SIG-M5 treated with dmso at 0.1 percent for 504 hours (cell line): ENCODE results near the gene TRIM40.

Experiments
- DNase-seq: peaks from one replicate; lab custom pipeline; 2025; ENCODE audit not compliant: unreplicated experiment; lab: John Stamatoyannopoulos, UW

Gene TRIM40, protein sequence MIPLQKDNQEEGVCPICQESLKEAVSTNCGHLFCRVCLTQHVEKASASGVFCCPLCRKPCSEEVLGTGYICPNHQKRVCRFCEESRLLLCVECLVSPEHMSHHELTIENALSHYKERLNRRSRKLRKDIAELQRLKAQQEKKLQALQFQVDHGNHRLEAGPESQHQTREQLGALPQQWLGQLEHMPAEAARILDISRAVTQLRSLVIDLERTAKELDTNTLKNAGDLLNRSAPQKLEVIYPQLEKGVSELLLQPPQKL

DNA sequence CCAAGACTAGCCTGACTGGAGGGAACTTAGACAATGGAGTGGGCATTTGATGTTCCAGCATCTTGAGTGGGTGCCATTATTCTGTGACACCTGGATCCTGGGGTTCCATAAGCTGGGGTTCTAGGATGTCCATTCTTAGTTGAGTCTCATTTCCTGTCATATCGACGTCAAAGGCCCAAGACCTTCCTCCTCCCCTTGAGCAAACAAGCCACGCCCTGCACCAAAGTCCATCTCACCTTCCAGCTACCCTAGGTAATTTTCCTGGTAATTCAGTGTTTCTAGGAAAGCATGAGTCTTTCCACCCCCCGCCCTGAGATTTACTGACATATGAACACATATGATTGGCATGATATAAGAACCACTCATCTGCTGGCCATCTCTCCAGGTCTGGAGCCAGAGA, at the start of gene TRIM40:
Gene TRIM40 (plus strand): TSS at position 384 of the 400 bp plus-strand sequence. CDS start 897 bp downstream, outside the sequence.
- DNase-seq: no peak

DNA sequence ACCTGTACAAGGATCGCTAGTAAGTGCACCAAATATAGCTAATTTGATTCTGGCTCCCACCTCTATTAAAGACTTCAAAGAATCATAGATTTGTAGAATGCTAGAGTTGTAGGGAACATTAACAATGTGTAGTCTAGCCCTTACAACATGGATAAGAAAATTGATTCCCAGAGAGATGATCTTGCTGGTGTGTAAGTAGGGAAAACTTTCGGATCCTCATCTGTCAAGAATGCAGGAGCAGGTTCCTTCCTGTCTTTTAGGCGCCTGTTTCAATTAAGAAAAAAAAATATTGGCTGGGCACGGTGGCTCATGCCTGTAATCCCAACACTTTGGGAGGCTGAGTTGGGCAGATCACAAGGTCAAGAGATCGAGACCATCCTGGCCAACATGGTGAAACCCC, 48.1 kb upstream of the TRIM40 start:
- no peak for DNase-seq

DNA sequence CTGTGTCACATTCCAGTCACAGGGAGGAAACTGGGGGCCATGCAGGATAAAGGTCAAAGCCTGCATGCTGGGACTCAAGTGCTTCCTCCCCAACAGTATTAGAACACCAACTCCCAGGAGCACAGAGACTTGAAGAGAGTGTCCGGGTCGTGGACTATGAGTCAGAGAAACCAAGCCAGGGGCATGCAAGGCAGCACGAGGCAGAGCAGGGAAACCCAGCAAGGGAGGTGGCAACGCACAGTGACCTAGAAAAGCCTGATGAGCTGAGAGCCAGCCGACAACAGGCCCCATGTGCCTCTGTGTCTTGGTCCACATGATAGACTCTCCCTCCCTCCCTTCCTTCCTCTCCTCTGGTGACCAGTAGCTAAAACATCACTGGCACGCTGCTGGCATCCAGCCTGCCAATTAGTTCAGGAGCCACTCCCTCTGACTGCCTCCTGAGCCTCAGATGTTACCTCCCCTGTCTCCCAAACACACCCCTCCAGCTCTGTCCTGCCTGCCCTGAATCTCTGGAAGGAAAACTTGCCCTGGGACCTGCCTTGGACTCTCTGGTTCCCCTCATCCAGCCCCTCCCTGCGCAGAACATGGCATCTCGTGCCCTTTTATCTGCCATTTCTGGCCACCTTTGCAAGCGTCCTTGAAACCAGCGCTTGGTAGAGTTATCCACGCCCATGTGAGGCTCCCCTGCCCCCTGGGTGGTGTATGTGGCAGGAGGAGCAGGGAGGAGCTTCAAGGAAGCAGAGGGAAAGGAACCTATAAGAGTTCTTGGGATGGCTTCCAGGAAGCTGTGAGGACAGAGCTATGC, 44.2 kb upstream of the TRIM40 start:
- DNase-seq: no peak

DNA sequence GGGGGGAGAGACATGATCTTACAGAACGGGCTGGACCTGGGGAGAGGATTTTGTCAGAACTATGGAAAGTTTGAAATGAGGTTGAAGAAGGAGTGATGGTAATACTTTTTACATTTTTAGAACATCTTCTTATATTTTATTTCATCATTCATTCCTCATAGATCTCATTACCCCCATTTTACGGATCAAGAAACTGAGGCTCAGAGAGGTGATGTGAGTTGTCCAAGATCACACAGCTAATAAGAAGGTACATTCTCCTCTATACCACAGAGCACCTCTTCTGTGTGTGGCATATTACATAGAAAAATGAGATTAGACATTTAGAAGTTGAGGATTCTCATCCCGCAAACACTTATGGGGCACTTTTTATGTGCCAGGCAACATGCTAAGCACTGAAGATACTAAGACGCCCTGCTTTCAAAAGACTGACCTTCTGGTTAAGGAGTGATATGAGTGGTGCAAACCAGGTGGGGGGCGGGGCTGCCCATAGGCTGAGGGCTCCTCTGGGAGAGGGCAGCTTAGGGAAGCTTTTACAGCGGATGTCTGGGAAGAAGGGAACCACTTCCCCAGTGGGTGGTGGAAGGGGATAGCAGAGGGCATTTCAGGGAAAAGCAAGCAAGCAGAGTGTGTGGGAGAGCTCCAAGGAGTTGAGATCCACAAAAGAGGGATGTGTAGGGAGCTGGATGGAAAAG, 42.9 kb upstream of the TRIM40 start:
- no peak for DNase-seq

DNA sequence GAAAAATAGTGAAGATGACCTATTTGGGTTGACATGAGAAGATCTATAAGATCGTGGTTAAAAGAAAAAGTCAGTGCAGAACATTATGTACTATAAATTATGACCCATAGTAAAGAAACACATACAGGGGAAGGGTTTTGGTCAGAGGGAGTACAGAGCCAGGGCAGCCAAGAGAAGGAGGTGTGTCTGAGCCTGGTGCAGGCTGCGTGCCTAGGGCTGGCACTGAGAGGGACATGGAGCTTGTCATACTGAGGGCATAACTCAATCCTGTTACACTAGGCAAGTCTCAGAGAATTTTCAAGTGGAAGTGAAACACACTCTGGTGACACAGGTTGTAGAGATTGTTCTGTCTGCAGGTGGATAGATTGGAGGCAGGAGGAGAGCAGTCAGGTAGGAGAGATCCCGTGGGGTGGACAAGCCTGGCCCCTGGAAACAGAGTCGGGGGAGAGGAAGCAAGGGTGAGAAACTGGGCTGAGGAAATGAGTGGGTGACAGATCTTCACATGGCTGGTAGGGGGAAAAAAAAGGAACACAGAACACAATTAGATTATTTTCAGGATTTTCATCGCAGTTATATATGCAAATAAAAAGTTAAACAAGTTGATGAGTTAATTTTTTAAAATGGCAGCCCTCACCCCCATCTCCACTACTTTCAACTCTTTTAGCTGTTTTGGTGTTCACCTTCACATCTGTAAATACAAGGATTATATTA, 41.8 kb upstream of the TRIM40 start:
- DNase-seq: no peak

DNA sequence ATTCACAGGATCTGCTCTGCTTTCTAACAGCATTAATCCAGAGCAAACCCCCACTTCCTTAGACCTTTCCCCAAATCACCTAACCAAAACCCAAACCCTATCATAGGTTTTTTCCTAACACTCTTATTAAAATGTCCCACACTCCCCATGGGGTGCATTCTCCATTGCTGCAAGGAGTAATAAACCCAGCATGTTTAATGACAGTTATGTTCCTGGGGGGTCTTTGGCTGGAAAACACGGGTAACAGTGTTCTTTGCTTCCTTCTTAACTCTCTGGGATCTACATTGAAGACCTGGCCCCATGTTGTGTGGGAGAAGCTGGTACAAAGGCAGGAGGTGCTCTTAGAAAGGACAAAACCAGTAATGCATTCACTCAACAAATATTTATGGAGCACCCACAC, 39.1 kb upstream of the TRIM40 start:
- DNase-seq: no peak

DNA sequence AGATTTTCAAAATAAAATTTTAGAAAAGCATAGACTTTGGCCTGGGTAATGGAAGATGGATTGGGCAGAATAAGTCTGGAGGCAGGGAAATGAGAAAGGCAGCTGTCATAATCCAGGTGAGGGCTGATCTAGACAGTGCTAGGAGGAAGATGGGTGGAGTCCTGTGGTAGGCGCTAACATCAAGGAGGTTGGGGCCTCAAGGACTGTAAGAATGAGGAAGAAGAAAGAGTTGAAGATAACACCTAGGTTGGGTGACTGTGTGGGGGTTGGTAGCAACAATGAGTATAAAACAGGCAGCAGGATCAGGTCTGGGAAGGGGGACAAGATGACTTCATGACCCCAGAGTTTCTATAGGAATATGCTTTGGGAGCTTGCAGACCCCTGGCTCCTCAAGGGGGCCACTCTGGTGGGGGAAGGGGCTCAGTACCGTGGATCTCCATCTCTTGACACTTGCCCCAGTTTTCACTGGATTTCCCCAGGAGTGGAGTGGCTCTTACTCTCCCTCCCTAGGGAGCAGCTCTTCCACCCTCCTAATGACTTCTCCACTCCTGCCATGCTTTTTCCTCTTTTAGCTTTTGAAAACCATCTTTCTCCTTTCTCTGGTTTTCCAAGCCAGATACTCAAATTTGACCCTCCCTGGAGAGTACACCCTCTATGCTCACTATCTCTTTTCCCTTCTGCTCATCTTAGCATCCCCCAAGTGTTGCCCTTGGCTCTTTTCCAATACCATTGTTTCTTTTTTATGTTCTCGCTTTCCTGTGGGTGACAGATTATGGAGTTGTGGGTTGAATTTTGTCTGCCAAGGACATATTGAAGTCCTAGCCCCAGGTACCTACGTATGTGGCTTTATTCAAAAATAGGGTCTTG, 37.8 kb upstream of the TRIM40 start:
- no peak for DNase-seq

DNA sequence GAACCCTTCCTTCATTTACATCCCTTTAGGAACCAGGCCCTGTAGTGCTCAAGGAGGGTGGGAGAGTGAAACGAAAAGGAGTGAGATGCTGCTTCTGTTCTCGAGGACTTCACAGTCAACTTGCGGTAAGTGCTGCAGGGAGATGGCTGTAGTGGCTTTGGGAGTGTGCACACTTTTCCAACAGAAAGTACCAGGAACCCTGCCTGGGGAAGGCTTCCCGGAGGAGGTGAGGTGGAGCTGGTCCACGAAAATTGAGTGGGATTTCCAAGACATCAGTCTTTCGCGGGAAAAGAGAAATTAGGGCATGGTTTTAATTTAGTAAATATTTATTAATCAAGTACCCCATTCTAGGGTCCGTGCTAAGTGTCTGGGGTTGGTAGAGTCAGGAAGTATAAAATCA, 35.8 kb upstream of the TRIM40 start:
- no peak for DNase-seq

DNA sequence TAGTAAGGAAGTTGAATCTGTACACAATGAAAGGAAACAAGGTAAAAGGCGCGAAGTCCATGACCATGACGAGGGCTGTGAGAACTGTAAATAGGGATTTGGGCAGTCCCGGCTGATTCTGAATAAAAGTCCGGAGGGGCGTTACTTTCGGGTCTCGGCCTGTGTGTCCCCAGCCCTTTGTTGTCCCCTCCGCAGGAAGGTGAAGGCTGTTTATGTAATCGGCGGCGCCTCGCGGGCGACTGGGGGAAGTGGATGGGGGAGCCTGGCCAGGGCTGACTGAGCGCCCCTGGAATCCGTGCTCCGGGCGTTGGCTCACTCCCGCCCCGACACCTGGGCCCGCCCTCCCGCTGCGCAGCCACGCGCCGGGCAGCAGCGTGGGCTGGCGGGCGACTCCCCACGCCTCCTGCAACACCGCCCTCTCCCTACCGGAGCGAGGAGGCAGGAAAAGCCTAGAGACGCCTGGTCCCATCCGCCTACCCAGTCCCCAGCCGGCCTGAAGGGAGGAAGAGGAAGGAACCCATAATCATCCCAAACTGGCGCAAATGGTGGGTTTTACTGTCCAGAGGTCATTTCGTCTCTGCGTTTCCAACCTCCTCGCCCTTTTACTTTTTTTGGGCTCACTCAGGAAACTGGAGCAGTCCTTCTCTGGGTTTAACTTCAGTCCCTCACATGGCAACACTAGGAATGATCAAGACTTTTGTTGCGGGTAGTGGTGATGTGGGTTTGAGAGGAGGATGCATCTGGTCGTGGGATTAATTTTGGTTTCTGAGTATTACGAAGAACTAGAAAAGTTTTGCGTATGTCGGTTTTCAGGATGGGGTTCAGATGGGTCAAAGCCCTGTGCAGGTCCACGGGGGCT, 35.1 kb upstream of the TRIM40 start:
- DNase-seq: no peak

DNA sequence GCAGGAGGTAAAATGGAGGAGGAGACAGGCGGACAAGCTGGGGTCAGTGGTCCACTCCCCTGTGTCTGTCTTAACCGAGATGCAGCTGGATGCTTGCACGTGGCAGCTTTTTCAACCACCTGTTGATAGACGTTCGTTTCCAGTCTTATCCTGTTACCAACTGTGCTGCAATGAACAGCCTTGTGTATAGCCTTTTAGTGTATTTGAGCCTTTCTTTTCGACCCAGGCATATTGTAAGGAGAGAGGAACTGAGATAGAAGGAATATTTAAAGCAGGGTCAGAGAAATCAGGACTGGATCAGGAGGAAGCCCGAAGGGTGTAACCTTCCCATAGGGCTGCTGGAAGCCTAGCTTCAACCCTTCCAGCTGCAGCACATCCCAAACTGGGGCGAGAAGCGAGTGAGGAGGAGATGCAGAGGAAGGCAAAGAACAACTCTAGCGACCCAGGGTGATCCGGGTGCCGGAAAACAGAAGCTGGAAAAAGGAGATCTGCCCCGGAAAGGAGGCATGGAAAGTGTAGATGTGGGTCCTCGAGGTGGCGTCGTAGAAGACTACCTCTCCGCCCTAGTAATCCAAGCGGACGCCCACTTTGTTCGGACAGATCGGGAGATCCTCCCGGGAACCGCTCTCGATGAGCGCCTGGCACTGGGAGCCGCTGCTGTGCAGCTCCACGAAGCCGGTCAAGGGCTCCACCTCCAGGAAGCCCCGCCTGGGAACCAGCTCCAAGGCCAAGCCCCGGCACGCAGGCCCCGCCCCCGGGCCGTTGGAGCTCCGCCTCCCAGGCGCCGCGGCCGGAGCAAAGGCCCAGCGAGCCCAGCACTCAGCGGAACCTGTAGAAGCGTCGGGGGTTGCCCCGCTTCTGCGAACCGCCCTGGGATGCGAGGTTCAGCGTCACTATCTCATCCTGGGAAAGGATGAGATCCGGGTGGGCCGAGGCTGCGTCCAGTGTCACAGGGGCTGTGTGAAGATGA, 34.2 kb upstream of the TRIM40 start:
- DNase-seq: peak; percentile 58

DNA sequence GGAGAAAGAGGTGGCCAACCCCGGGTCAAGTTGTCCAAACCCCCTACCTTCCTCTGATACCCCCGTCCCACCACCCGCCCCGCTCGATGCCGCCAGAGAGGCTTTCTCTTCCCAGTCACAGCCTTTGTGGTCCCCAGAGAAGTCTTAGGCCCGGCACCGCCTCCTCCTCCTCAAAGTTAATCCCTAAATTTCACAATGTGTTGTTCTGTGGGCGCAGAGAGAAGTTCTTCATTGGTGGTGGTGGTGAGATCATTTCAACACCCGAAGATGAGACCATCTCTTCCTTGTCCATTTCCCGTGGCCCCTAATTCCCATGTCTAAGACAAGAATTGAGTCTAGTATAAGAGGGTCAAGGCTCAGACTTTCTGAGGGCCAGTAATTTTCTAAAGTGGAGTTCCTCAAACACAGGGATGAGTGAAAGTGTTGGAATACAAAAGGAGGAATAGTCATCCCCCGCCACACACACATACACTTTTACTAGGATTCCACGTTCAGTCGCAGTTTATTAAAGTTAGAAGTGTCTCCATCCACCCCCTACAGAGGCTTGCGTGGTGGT, 33.4 kb upstream of the TRIM40 start:
- DNase-seq: peak; percentile 68

DNA sequence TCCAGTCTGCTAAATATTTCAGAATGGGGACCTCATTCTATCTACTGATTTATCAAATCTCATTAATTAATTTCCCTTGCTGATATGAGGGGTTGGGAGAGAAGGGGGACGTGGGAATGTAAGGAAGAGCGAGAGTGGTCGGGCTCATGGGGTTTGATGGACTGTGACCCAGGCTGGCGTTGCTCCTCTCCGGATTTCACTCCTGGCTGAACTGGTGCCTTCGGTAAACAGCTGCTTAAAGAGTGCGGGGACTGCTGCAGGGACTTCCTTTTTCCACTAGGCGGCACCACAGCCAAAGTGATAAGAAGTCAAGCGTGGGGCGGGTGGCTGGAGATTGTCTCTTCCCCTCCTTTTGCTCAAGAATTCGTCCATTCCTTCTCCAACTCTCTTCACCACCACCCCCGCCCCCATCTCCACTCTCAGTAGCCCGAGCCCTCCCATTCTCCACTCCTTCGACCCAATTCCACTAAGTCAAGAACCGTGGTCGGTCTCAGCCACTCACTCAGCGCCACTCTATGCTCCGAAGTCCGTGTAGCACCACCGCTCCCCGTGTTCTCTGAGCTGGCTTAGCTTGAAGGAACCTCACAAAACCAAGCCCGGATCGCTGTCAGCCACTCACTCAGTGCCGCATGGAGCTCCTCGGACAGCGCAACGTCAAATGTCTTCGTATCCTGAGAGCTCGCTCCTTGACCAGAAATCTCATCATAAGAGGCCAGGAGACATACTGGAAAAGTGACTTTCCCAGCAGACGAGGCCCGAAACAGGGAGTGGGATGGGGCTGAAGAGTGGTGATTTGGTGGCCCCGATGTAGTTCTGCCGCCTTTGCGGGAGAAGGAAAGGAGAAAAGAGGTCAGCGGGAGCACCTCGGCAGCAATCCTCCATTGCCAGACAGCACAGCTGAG, 32.7 kb upstream of the TRIM40 start:
- DNase-seq: peak; percentile 86

DNA sequence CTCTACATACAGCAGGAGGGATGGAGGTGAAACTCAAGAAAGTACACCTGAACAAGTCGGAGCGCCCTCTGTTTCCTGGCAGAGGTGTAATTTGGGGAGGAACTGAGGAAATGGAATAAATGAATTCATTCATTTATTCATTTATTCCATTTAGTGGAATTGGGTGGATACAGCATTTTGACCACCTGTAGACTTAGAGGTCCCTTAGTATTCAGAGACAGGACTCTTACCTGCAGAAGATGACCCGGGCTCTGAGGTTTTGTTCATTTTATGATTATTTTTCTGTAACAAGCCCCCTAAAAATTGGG, 32.1 kb upstream of the TRIM40 start:
- DNase-seq: no peak

DNA sequence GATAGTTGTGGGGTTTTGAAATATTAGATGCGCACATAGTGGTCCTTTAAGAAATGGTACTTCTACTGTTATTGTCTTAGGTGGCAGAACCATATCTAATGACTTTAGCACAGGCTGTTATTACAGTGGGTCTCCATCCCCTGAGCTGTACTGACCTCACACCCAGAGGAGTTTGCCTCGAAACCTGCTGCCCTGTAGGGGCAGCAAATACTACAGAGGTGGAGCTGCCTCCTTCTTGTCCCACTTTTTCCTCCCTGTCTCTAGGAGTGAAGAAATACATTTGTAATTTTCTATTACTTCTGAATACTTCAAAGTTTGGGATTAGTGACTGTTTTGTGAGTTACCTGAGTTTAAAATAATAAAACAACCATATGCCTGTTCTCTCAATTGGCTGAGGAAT, 31.3 kb upstream of the TRIM40 start:
- no peak for DNase-seq

DNA sequence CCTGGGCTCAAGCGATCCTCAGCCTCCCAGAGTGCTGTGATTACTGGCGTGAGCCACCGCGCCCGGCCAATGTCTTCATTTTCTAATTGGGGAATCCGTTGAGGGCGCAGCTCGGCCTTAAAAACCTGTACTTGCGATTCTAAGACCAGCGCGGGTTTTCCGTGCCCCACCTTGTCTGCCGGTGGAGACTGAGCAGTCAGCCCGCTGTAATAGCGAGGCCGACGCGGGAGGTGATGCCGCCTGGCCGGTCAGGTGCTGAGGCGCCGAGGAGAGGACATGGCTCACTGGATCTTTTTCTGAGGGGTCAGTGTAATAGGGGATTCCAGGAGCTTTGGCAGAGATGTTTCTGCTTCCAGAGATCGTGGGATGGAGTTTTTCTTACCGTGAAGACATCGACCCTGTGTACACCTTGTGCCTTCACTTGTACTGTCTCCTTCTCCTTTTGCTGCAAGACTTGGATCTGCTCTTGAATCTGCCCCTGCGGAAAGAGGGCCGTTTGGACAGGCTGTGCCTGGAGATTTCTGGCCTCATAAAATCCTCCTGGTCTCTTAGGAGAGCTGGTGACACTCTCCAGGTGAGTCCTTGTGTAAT, 24.6 kb upstream of the TRIM40 start:
- DNase-seq: no peak

DNA sequence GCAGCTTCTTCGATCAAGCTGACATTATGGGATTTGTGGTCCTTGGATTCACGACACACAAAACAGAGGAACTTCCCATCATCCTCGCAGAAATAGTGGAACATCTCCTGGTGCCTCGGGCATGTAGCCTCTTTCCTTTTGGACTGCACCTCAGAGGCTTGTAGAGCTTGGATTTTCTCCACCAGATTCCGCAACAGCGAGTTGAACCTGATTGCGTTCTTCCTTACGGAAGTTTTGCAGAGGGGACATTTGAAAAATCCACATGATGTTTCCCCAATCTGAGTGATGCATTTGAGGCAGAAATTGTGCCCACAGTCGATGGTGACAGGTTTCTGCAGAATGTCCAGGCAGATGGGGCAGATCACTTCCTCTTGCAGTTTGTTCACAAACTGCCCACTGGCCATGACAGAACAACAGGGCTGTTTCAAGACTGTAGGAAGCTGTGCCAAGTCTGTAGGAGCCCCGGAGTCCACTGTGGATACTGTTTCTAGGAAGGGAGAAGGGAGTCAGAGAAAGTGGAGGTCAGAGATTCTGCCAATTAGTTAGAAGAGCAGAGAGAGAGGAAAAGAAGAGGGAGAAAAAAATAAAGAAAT, 23.4 kb upstream of the TRIM40 start:
- DNase-seq: no peak
